Cardiac fibroblast (primary cell): ENCODE measurements around the gene ZNF532.
"Not testable (repeated sequence)": the region's sequence is repeated elsewhere in the genome, so short reads cannot be mapped to it uniquely, and the experiment has no call there.

Source experiments
- DNase-seq, 2 donors: peaks; one replicate each; pipeline versions ENCODE4 v3.0.0 to v3.0.0-alpha.2; 2010; ENCODE audit warnings: low read depth in 2 of 2
- H3K4me3 ChIP-seq, 2 donors: replicated peaks in 1 of 2; 1 replicate in 1 of 2; 2 replicates in 1 of 2; pipeline ENCODE4 v1.5.1; 2011; ENCODE audit warnings: low read depth in 2 of 2, low read length in 2 of 2, mild to moderate bottlenecking in 2 of 2, moderate library complexity in 1 of 2
- TF ChIP-seq, protein P1 (sequence below): IDR thresholded peaks from one replicate; pipeline ENCODE4 v1.5.1; 2011; ENCODE audit warnings: low read depth, mild to moderate bottlenecking, low read length, inconsistent platforms

ZNF532 gene

DNA sequence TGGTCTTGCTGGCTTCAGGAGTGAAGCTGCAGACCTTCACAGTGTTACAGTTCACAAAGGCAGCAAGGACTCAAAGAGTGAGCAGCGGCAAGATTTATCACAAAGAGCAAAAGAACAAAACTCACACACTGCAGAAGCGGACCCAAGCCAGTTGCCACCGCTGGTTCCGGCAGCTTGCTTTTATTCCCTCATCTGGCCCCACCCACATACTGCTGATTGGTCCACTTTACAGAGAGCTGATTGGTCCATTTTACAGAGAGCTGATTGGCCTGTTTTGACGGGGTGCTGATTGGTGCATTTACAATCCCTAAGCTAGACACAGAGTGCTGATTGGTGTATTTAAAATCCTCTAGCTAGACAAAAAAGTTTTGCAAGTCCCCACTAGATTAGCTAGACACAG, 37.2 kb upstream of the ZNF532 start:
- no peak for DNase-seq
- H3K4me3 ChIP-seq: no peak overlapping the region
- TF ChIP-seq, protein P1, sequence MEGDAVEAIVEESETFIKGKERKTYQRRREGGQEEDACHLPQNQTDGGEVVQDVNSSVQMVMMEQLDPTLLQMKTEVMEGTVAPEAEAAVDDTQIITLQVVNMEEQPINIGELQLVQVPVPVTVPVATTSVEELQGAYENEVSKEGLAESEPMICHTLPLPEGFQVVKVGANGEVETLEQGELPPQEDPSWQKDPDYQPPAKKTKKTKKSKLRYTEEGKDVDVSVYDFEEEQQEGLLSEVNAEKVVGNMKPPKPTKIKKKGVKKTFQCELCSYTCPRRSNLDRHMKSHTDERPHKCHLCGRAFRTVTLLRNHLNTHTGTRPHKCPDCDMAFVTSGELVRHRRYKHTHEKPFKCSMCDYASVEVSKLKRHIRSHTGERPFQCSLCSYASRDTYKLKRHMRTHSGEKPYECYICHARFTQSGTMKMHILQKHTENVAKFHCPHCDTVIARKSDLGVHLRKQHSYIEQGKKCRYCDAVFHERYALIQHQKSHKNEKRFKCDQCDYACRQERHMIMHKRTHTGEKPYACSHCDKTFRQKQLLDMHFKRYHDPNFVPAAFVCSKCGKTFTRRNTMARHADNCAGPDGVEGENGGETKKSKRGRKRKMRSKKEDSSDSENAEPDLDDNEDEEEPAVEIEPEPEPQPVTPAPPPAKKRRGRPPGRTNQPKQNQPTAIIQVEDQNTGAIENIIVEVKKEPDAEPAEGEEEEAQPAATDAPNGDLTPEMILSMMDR: no peak

DNA sequence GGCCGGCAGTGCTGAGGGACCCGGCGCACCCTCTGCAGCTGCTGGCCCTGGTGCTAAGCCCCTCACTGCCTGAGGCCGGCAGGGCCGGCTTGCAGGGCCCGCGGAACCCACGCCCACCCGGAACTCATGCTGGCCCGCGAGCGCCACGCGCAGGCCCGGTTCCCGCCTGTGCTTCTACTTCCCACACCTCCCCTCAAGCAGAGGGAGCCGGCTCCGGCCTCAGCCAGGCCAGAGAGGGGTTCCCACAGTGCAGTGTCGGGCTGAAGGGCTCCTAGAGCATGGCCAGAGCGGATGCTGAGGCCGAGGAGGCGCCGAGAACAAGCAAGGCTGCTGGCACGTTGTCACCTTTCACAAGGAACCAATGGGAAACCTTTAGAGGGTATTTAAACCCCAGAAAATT, 36.8 kb upstream of the ZNF532 start:
- no peak for DNase-seq
- no peak overlapping the region for H3K4me3 ChIP-seq
- TF ChIP-seq, protein P1: no peak

DNA sequence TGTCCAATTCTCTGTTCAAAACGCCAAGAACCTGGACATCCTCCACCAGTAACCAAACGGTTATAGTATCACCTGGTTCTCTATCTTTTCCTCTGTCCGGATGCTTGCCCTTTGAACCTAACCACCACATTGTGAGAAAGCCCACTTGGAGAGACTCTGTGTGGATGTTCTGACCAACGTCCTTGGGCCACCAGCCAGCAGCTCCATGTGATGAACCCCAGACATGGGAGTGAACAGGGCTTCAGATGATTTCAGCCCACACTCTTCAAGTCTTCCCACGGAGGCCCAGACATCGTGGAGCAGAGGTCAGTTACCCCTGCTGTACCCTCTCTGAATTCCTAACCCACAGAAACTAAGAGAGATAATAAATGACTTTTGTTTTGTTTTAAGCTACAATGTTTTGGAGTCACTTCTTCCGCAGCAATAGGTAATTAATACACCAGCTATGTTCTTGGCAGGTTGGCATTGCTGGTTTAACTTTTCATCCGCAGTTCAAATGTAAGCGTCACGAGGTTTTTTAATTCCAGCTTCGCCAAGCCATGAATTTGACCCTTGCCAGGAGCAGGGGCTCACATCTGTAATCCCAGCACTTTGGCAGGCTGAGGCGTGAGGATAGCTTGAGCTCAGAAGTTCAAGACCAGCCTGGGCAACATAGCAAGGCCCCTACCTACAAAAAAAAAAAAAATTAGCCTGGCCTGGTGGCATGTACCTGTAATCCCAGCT, 36.1 kb upstream of the ZNF532 start:
- TF ChIP-seq, protein P1: no peak
- no peak overlapping the region for H3K4me3 ChIP-seq
- DNase-seq: peak in 1 of 2 donors; percentile 34

GRCh38 chr18:58829263-58829662, 35.4 kb upstream of the ZNF532 start:
- DNase-seq: peak; percentile 25 to 33
- H3K4me3 ChIP-seq: no peak overlapping the region
- TF ChIP-seq, protein P1: no peak

GRCh38 chr18:58829886-58830285, 34.8 kb upstream of the ZNF532 start:
- DNase-seq, H3K4me3 ChIP-seq: not testable (repeated sequence)

GRCh38 chr18:58831606-58832005, 33.1 kb upstream of the ZNF532 start:
- no peak overlapping the region for H3K4me3 ChIP-seq
- peak; percentile 70 to 73 for DNase-seq
- TF ChIP-seq, protein P1: no peak

- no peak overlapping the region for H3K4me3 ChIP-seq
- DNase-seq: no peak
- TF ChIP-seq, protein P1: no peak
Measured at GRCh38 chr18:58838165-58838860, 26.4 kb upstream of the ZNF532 start.
